Body of pancreas (tissue), 4 donors: ENCODE data around the gene TMEM63C. TPM values are rescaled to one million over a fixed set of nuclear protein-coding genes. Genes with fewer than 3 reads are reported as not detected.

Source experiments
- ATAC-seq: fragments of 150-250 bp; one replicate; pipeline ENCODE4 v1.9.1; 2016
- DNase-seq, 4 donors: peaks; one replicate each; pipeline ENCODE4 v3.0.0-alpha.2; 2019
- H3K27ac ChIP-seq, 4 donors: fragments of 200-600 bp; sonication (generic); 1 replicate in 3 of 4; 2 replicates in 1 of 4; pipeline versions ENCODE4 v1.5.1 to v1.6.1; 2016 to 2019; ENCODE audit warnings: mild to moderate bottlenecking in 1 of 4, mixed read lengths in 1 of 4, moderate library complexity in 1 of 4
- H3K27me3 ChIP-seq, 2 donors: fragments of 200-600 bp; sonication (generic); one replicate each; pipeline ENCODE4 v1.6.0; 2016; ENCODE audit warnings: mild to moderate bottlenecking in 1 of 2
- H3K36me3 ChIP-seq, 2 donors: fragments of 200-600 bp; sonication (generic); replicated peaks in 1 of 2; 2 replicates each; pipeline ENCODE4 v1.5.1; 2016; ENCODE audit warnings: low read depth in 2 of 2; ENCODE audit not compliant: insufficient read depth in 1 of 2
- H3K4me1 ChIP-seq: fragments of 200-600 bp; sonication (generic); one replicate; pipeline ENCODE4 v1.6.0; 2016
- H3K4me3 ChIP-seq, 2 donors: fragments of 200-600 bp; sonication (generic); 1 replicate in 1 of 2; 2 replicates in 1 of 2; pipeline ENCODE4 v1.5.1; 2016 to 2019
- H3K9me3 ChIP-seq, 3 donors: fragments of 200-600 bp; sonication (generic); 1 replicate in 2 of 3; 2 replicates in 1 of 3; pipeline ENCODE4 v1.5.1; 2016
- CTCF ChIP-seq, 7 experiments: fragments of 450-650 bp in 4 of 7; fragments of 200-600 bp in 3 of 7; sonication (generic) in 3 of 7; IDR thresholded peaks; one replicate each; pipeline ENCODE4 v1.5.1; 2016 to 2019; ENCODE audit warnings: antibody characterized with exemption in 7 of 7
- POLR2A ChIP-seq, 3 donors: fragments of 450-650 bp; IDR thresholded peaks; one replicate each; pipeline ENCODE4 v1.6.1; 2016; ENCODE audit warnings: antibody characterized with exemption in 3 of 3, mild to moderate bottlenecking in 2 of 3
- WGBS, 2 donors: methylation state at CpG; one replicate each; pipeline ENCODE4 v1.1.5; 2017; 5-methylcytosine and 5-hydroxymethylcytosine counted together
- intact Hi-C: fragments of 100-400 bp; cut with DNase I; formaldehyde crosslinking; loops from one replicate; pipeline ENCODE4 v1.15.1; 2023
- total RNA-seq, 2 donors: library from RNA; depleted of rRNA; stranded (reverse); fragments of >200 nt; gene quantifications; one replicate each; pipeline ENCODE4 v1.1.0, GENCODE V29; 2016

TMEM63C gene
- total RNA-seq, 2 donors from 2014 or later: 0.33 to 3.6 TPM

- Histone ChIP-seq H3K4me3 (no peak overlapping the region), H3K9me3 (no peaks in the 10 kb centered on the region), H3K27ac (no peak overlapping the region), H3K27me3 (peaks cover 0 to 9% of the 10 kb centered on the region in 2 donors), H3K36me3 (no peaks in the 10 kb centered on the region), H3K4me1 (no peaks in the 10 kb centered on the region)
- DNase-seq (no peak), ATAC-seq (no peak)
- 3 to 4% methylated on average over 5 of the region's 5 CpGs for WGBS, 2 donors
- intact Hi-C loops: loop anchor here (5.0 kb wide), 2 partner anchors 66 to 166 kb away; no protein-coding TSS in a partner anchor
- TF ChIP-seq CTCF (IDR thresholded peaks at IDR 0.05) (peak in 6 of 7 experiments; percentile 18 to 31 (median 21)), POLR2A (IDR thresholded peaks at IDR 0.05) (no peak)
These were observed 30.4 kb upstream of the TMEM63C start for GRCh38 chr14:77151245-77151644.

GRCh38 chr14:77151918-77152588 lies 29.5 kb upstream of the TMEM63C start:
- no peak overlapping the region for H3K27ac ChIP-seq
- intact Hi-C loops: loop anchor here (5.0 kb wide), 2 partner anchors 65 to 165 kb away; no protein-coding TSS in a partner anchor
- H3K9me3 ChIP-seq: no peaks in the 10 kb centered on the region
- ATAC-seq (no peak), DNase-seq (no peak)
- H3K4me3 ChIP-seq: no peak overlapping the region
- no peaks in the 10 kb centered on the region for H3K36me3 ChIP-seq
- peaks cover 0 to 1% of the 10 kb centered on the region in 2 donors for H3K27me3 ChIP-seq
- WGBS, 2 donors: 16 to 23% methylated on average over 2 of the region's 2 CpGs
- peak in 5 of 7 experiments; percentile 14 to 41 (median 24) for TF ChIP-seq CTCF (IDR thresholded peaks at IDR 0.05)
- TF ChIP-seq POLR2A (IDR thresholded peaks at IDR 0.05): no peak
- no peaks in the 10 kb centered on the region for H3K4me1 ChIP-seq

GRCh38 chr14:77153802-77154201 lies 27.8 kb upstream of the TMEM63C start:
- Histone ChIP-seq H3K27me3 (peaks cover 0 to 3% of the 10 kb centered on the region in 2 donors), H3K27ac (no peak overlapping the region), H3K9me3 (no peaks in the 10 kb centered on the region), H3K4me1 (no peaks in the 10 kb centered on the region), H3K4me3 (no peak overlapping the region), H3K36me3 (no peaks in the 10 kb centered on the region)
- intact Hi-C loops: loop anchor here (5.0 kb wide), 2 partner anchors 63 to 163 kb away; no protein-coding TSS in a partner anchor
- 81 to 88% methylated on average over 3 of the region's 3 CpGs for WGBS, 2 donors
- no peak for TF ChIP-seq POLR2A (IDR thresholded peaks at IDR 0.05)
- TF ChIP-seq CTCF (IDR thresholded peaks at IDR 0.05): no peak
- DNase-seq (no peak), ATAC-seq (no peak)

GRCh38 chr14:77154421-77154820 lies 27.2 kb upstream of the TMEM63C start:
- DNase-seq: no peak
- Histone ChIP-seq H3K36me3 (no peaks in the 10 kb centered on the region), H3K9me3 (no peaks in the 10 kb centered on the region), H3K27ac (no peak overlapping the region), H3K4me1 (no peaks in the 10 kb centered on the region), H3K27me3 (peaks cover 0 to 3% of the 10 kb centered on the region in 2 donors), H3K4me3 (no peak overlapping the region)
- intact Hi-C loops: loop anchor here (5.0 kb wide), 2 partner anchors 63 to 163 kb away; no protein-coding TSS in a partner anchor
- ATAC-seq: no peak
- 46 to 49% methylated on average over 7 of the region's 7 CpGs for WGBS, 2 donors
- TF ChIP-seq CTCF (IDR thresholded peaks at IDR 0.05): no peak
- no peak for TF ChIP-seq POLR2A (IDR thresholded peaks at IDR 0.05)

DNA sequence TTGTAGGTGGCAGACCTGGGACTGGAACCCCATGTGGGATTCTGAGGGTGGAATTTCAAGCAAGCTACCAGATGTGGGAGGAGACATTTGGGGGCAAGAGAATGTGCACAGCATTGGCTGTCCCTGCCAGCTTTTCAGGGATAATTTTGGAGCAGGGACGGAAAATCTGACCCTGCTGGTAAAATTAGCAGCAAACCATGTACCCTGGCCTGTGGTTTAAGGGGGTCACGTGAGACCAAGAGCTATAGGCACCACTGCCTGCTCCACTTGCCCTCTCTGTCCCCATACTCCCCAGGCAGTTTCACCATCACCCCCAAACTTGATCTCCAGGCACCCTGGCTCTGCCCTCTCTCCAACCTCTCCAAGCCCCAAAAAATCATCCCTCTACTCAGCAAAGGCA lies 26.5 kb upstream of the TMEM63C start:
- Histone ChIP-seq H3K27ac (no peak overlapping the region), H3K36me3 (no peaks in the 10 kb centered on the region), H3K4me3 (no peak overlapping the region), H3K27me3 (peaks cover 0 to 3% of the 10 kb centered on the region in 2 donors), H3K9me3 (no peaks in the 10 kb centered on the region), H3K4me1 (no peaks in the 10 kb centered on the region)
- intact Hi-C loops: no loop called here
- 41 to 46% methylated on average over 2 of the region's 2 CpGs for WGBS, 2 donors
- DNase-seq (no peak), ATAC-seq (no peak)
- TF ChIP-seq POLR2A (IDR thresholded peaks at IDR 0.05): no peak
- TF ChIP-seq CTCF (IDR thresholded peaks at IDR 0.05): no peak
